HEK293 (cell line): ENCODE data around the gene IFIT2.
A peak's percentile ranks its signal among the peaks of the same experiment; 100 is the strongest.

Source experiments
- CTCF ChIA-PET: fragments of 350-600 bp; formaldehyde crosslinking; extraction: SDS; loops from one replicate; lab custom pipeline; 2021; ENCODE audit warnings: antibody characterized with exemption; lab: Yijun Ruan, JAX
- POLR2A ChIA-PET: fragments of 300-600 bp; formaldehyde crosslinking; extraction: SDS; loops from one replicate; lab custom pipeline; 2020; ENCODE audit warnings: antibody characterized with exemption, inconsistent platforms; lab: Yijun Ruan, JAX
- H3K27ac ChIP-seq: fragments of 200-500 bp; sonication (Bioruptor generic); 2 replicates; pipeline ENCODE4 v1.5.1; 2014; ENCODE audit warnings: low read depth, low read length, control low read depth, inconsistent platforms; ENCODE audit errors: extremely low read depth
- H3K36me3 ChIP-seq, 2 experiments: fragments of 200-500 bp in 1 of 2; sonication (Bioruptor generic) in 1 of 2; 1 replicate in 1 of 2; 2 replicates in 1 of 2; pipeline ENCODE4 v1.5.1; 2014 to 2017; ENCODE audit warnings: inconsistent platforms in 2 of 2, low read length in 2 of 2; ENCODE audit not compliant: control insufficient read depth in 2 of 2, insufficient read depth in 1 of 2
- H3K4me1 ChIP-seq: fragments of 200-500 bp; sonication (Bioruptor generic); 2 replicates; pipeline ENCODE4 v1.5.1; 2014; ENCODE audit warnings: mild to moderate bottlenecking, low read length, inconsistent platforms; ENCODE audit not compliant: control insufficient read depth, insufficient read depth
- H3K4me3 ChIP-seq: 2 replicates; pipeline ENCODE4 v1.5.1; 2011; ENCODE audit warnings: low read depth, mild to moderate bottlenecking, control low read depth, low read length, moderate library complexity
- H3K9me3 ChIP-seq: fragments of 200-500 bp; sonication (Bioruptor generic); 2 replicates; pipeline ENCODE4 v1.5.1; 2014; ENCODE audit warnings: low read depth, low read length, inconsistent platforms; ENCODE audit not compliant: control insufficient read depth, insufficient read depth
- HOXC10 ChIP-seq: sonication (generic); formaldehyde crosslinking; IDR thresholded peaks from 2 replicates; pipeline ENCODE4 v1.8.1; 2023; ENCODE audit warnings: mild to moderate bottlenecking, missing genetic modification reagents
- OVOL3 ChIP-seq: fragments of 450-650 bp; formaldehyde crosslinking; IDR thresholded peaks from 2 replicates; pipeline ENCODE4 v1.5.1; 2016; ENCODE audit warnings: missing biosample characterization, missing genetic modification characterization
- SCRT2 ChIP-seq: fragments of 450-650 bp; formaldehyde crosslinking; IDR thresholded peaks from 2 replicates; pipeline ENCODE4 v1.5.1; 2016; ENCODE audit warnings: missing biosample characterization, missing genetic modification characterization
- ZNF112 ChIP-seq: fragments of 450-650 bp; formaldehyde crosslinking; IDR thresholded peaks from 2 replicates; pipeline ENCODE4 v1.5.0; 2017; ENCODE audit warnings: missing biosample characterization, missing genetic modification characterization
- ZNF155 ChIP-seq: fragments of 450-650 bp; formaldehyde crosslinking; IDR thresholded peaks from 2 replicates; pipeline ENCODE4 v1.5.1; 2016; ENCODE audit warnings: missing biosample characterization, missing genetic modification characterization
- ZNF239 ChIP-seq: fragments of 450-650 bp; formaldehyde crosslinking; IDR thresholded peaks from 2 replicates; pipeline ENCODE4 v1.5.1; 2016; ENCODE audit warnings: missing biosample characterization, missing genetic modification characterization
- ZNF274 ChIP-seq, 2 experiments: fragments of 200-500 bp in 1 of 2; fragments of 450-650 bp in 1 of 2; sonication (Bioruptor generic) in 1 of 2; formaldehyde crosslinking in 1 of 2; IDR thresholded peaks; 2 replicates each; pipeline versions ENCODE4 v1.5.1 to v1.6.1; 2014 to 2016; ENCODE audit warnings: borderline replicate concordance in 1 of 2, inconsistent platforms in 1 of 2, low read length in 1 of 2, missing biosample characterization in 1 of 2, missing genetic modification characterization in 1 of 2
- ZNF529 ChIP-seq: fragments of 450-650 bp; formaldehyde crosslinking; IDR thresholded peaks from 2 replicates; pipeline ENCODE4 v1.5.1; 2017; ENCODE audit warnings: missing genetic modification characterization, missing biosample characterization; ENCODE audit not compliant: insufficient replicate concordance
- ZNF621 ChIP-seq: fragments of 450-650 bp; formaldehyde crosslinking; IDR thresholded peaks from 2 replicates; pipeline ENCODE4 v1.5.1; 2017; ENCODE audit warnings: missing biosample characterization, missing genetic modification characterization
- ZNF658 ChIP-seq: fragments of 450-650 bp; formaldehyde crosslinking; IDR thresholded peaks from 2 replicates; pipeline ENCODE4; 2016; ENCODE audit warnings: missing biosample characterization, missing genetic modification characterization
- ZNF76 ChIP-seq: fragments of 450-650 bp; formaldehyde crosslinking; IDR thresholded peaks from 2 replicates; pipeline ENCODE4; 2016; ENCODE audit warnings: low read depth, missing biosample characterization, missing genetic modification characterization, borderline replicate concordance
- ZNF768 ChIP-seq: fragments of 450-650 bp; formaldehyde crosslinking; IDR thresholded peaks from 2 replicates; pipeline ENCODE4 v1.5.1; 2018; ENCODE audit warnings: missing biosample characterization, mild to moderate bottlenecking, missing genetic modification characterization
- ZNF792 ChIP-seq: fragments of 450-650 bp; formaldehyde crosslinking; IDR thresholded peaks from 2 replicates; pipeline ENCODE4 v1.5.1; 2016; ENCODE audit warnings: missing biosample characterization, missing genetic modification characterization
- TF ChIP-seq, protein P1 (sequence below): fragments of 450-650 bp; formaldehyde crosslinking; IDR thresholded peaks from 2 replicates; pipeline ENCODE4 v1.5.1; 2017; ENCODE audit warnings: missing biosample characterization, missing genetic modification characterization
- TF ChIP-seq, protein P2 (sequence below): fragments of 450-650 bp; formaldehyde crosslinking; IDR thresholded peaks from 2 replicates; pipeline ENCODE4 v1.5.1; 2016; ENCODE audit warnings: missing biosample characterization, missing genetic modification characterization
- TF ChIP-seq, protein P3 (sequence below): fragments of 450-650 bp; formaldehyde crosslinking; IDR thresholded peaks from 2 replicates; pipeline ENCODE4 v1.5.1; 2016; ENCODE audit warnings: missing biosample characterization, missing genetic modification characterization
- TF ChIP-seq, protein P4 (sequence below): fragments of 450-650 bp; formaldehyde crosslinking; IDR thresholded peaks from 2 replicates; pipeline ENCODE4 v1.5.1; 2016; ENCODE audit warnings: missing biosample characterization, missing genetic modification characterization, borderline replicate concordance

IFIT2 gene

DNA sequence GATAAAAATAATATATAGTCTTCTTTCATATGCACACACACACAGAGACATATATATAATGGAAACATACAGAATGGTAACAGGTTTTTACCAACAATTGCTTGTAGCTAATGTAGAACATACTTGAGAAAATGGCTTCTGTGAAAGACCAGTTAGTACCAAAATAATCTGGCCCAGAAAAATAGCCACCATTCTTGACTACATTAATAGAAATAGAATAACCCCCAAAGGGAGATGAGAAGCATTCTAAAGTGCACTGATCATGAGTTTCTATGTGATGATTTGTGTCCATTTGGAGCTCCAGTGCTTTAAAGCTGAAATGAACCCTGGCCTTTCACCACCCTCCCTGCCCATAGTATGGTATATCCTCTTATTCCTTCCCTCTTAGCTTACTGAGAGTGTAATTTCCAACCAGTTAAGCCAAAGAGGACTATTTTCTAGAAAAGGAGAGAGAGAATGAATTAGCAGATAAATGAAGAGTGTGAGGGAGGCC lies 22.9 kb upstream of the IFIT2 start:
- Histone ChIP-seq H3K4me1 (peaks cover 4% of the 10 kb centered on the region), H3K9me3 (no peaks in the 10 kb centered on the region)
- no peak for TF ChIP-seq HOXC10
- no peak for TF ChIP-seq SCRT2
- TF ChIP-seq, protein P1, sequence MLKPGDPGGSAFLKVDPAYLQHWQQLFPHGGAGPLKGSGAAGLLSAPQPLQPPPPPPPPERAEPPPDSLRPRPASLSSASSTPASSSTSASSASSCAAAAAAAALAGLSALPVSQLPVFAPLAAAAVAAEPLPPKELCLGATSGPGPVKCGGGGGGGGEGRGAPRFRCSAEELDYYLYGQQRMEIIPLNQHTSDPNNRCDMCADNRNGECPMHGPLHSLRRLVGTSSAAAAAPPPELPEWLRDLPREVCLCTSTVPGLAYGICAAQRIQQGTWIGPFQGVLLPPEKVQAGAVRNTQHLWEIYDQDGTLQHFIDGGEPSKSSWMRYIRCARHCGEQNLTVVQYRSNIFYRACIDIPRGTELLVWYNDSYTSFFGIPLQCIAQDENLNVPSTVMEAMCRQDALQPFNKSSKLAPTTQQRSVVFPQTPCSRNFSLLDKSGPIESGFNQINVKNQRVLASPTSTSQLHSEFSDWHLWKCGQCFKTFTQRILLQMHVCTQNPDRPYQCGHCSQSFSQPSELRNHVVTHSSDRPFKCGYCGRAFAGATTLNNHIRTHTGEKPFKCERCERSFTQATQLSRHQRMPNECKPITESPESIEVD = no peak
- no peak for TF ChIP-seq ZNF621 (tag by site-specific recombination)
- no peak for TF ChIP-seq ZNF529 (tag by site-specific recombination)
- no peak for TF ChIP-seq ZNF768 (tag by site-specific recombination)
- no peak for TF ChIP-seq ZNF76
- TF ChIP-seq, protein P2, sequence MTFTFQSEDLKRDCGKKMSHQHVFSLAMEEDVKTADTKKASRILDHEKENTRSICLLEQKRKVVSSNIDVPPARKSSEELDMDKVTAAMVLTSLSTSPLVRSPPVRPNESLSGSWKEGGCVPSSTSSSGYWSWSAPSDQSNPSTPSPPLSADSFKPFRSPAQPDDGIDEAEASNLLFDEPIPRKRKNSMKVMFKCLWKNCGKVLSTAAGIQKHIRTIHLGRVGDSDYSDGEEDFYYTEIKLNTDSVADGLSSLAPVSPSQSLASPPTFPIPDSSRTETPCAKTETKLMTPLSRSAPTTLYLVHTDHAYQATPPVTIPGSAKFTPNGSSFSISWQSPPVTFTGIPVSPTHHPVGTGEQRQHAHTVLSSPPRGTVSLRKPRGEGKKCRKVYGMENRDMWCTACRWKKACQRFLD (tag by site-specific recombination) = no peak
- TF ChIP-seq, protein P3, sequence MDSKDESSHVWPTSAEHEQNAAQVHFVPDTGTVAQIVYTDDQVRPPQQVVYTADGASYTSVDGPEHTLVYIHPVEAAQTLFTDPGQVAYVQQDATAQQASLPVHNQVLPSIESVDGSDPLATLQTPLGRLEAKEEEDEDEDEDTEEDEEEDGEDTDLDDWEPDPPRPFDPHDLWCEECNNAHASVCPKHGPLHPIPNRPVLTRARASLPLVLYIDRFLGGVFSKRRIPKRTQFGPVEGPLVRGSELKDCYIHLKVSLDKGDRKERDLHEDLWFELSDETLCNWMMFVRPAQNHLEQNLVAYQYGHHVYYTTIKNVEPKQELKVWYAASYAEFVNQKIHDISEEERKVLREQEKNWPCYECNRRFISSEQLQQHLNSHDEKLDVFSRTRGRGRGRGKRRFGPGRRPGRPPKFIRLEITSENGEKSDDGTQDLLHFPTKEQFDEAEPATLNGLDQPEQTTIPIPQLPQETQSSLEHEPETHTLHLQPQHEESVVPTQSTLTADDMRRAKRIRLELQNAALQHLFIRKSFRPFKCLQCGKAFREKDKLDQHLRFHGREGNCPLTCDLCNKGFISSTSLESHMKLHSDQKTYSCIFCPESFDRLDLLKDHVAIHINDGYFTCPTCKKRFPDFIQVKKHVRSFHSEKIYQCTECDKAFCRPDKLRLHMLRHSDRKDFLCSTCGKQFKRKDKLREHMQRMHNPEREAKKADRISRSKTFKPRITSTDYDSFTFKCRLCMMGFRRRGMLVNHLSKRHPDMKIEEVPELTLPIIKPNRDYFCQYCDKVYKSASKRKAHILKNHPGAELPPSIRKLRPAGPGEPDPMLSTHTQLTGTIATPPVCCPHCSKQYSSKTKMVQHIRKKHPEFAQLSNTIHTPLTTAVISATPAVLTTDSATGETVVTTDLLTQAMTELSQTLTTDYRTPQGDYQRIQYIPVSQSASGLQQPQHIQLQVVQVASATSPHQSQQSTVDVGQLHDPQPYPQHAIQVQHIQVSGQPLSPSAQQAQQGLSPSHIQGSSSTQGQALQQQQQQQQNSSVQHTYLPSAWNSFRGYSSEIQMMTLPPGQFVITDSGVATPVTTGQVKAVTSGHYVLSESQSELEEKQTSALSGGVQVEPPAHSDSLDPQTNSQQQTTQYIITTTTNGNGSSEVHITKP (tag by site-specific recombination) = peak; percentile 78
- TF ChIP-seq, all 188 proteins: peak for 1
- no peak overlapping the region for H3K27ac ChIP-seq
- H3K4me3 ChIP-seq = no peak overlapping the region
- ChIA-PET POLR2A (no interaction called here), CTCF (no interaction called here)
- no peaks in the 10 kb centered on the region for H3K36me3 ChIP-seq

DNA sequence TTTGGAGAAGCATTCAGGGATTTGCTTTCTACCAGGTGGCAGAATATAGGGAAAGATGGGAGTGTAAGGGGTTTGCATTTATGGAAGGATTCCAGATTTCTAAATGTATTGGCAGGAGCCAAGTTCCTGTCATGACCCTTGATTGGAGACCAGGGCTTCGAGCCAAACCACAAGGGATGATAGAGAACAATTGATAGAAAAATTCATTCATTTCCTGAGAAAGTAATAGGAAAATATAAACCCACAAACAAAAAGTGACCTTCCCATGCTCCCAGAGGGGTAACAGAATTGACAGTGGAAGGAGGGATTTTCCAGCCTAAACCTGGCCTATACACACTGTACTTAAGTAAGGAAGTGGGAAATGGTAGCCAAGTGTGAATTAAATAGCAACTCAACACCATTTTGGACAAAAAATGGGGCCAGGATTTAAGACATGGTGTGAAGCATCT lies 22.4 kb upstream of the IFIT2 start:
- POLR2A ChIA-PET = no interaction called here
- H3K27ac ChIP-seq = no peak overlapping the region

More for the DNA sequence above, 22.4 kb upstream of the IFIT2 start:
- Histone ChIP-seq H3K4me1 (peaks cover 4% of the 10 kb centered on the region), H3K4me3 (no peak overlapping the region), H3K36me3 (no peaks in the 10 kb centered on the region), H3K9me3 (no peaks in the 10 kb centered on the region)
- TF ChIP-seq ZNF155 (no peak), ZNF112 (tag by site-specific recombination) (no peak), OVOL3 (tag by site-specific recombination) (no peak), ZNF239 (tag by site-specific recombination) (no peak), ZNF658 (no peak), ZNF792 (no peak), ZNF274 (IDR thresholded peaks at IDR 0.05; ENCODE audit: low read length) (no peak), ZNF274 (tag by site-specific recombination; IDR thresholded peaks at IDR 0.05; ENCODE audit: borderline replicate concordance) (no peak)
- TF ChIP-seq, protein P4, sequence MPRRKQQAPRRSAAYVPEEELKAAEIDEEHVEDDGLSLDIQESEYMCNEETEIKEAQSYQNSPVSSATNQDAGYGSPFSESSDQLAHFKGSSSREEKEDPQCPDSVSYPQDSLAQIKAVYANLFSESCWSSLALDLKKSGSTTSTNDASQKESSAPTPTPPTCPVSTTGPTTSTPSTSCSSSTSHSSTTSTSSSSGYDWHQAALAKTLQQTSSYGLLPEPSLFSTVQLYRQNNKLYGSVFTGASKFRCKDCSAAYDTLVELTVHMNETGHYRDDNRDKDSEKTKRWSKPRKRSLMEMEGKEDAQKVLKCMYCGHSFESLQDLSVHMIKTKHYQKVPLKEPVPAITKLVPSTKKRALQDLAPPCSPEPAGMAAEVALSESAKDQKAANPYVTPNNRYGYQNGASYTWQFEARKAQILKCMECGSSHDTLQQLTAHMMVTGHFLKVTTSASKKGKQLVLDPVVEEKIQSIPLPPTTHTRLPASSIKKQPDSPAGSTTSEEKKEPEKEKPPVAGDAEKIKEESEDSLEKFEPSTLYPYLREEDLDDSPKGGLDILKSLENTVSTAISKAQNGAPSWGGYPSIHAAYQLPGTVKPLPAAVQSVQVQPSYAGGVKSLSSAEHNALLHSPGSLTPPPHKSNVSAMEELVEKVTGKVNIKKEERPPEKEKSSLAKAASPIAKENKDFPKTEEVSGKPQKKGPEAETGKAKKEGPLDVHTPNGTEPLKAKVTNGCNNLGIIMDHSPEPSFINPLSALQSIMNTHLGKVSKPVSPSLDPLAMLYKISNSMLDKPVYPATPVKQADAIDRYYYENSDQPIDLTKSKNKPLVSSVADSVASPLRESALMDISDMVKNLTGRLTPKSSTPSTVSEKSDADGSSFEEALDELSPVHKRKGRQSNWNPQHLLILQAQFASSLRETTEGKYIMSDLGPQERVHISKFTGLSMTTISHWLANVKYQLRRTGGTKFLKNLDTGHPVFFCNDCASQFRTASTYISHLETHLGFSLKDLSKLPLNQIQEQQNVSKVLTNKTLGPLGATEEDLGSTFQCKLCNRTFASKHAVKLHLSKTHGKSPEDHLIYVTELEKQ (tag by site-specific recombination) = no peak
- CTCF ChIA-PET = no interaction called here
